NCI-H187 treated with DMSO at 0.1 percent for 48 hours (cell line): ENCODE results near the gene KRTAP10-3.
"Not testable (repeated sequence)": the region's sequence is repeated elsewhere in the genome, so short reads cannot be mapped to it uniquely, and the experiment has no call there.

Experiments
- DNase-seq: peaks from one replicate; lab custom pipeline; 2025; lab: John Stamatoyannopoulos, UW

Gene KRTAP10-3

GRCh38 chr21:44558695-44559094 lies at the start of gene KRTAP10-3:
KRTAP10-3 (minus strand) TSS chr21:44558795; CDS start chr21:44558715, 80 bp downstream.
- DNase-seq = no peak

- no peak for DNase-seq
These were observed 47.9 kb upstream of the KRTAP10-3 start for GRCh38 chr21:44606495-44606894.

- DNase-seq = no peak
These were observed 45.3 kb upstream of the KRTAP10-3 start for GRCh38 chr21:44603911-44604310.

GRCh38 chr21:44603109-44603875 lies 44.7 kb upstream of the KRTAP10-3 start:
- DNase-seq = no peak

- no peak for DNase-seq
These were observed 43.9 kb upstream of the KRTAP10-3 start for GRCh38 chr21:44602463-44602850.

- no peak for DNase-seq
These were observed 43.2 kb upstream of the KRTAP10-3 start for GRCh38 chr21:44601596-44602462.

- not testable (repeated sequence) for DNase-seq
These were observed 42.5 kb upstream of the KRTAP10-3 start for GRCh38 chr21:44601091-44601490.

- not testable (repeated sequence) for DNase-seq
These were observed 41.8 kb upstream of the KRTAP10-3 start, which contains the start of gene KRTAP10-7 for GRCh38 chr21:44600118-44600978. KRTAP10-7 (plus strand) TSS chr21:44600597; CDS start chr21:44600622, 25 bp downstream.

GRCh38 chr21:44599264-44600029 lies 40.9 kb upstream of the KRTAP10-3 start:
- no peak for DNase-seq

GRCh38 chr21:44598061-44598460 lies 39.5 kb upstream of the KRTAP10-3 start:
- no peak for DNase-seq

- DNase-seq = no peak
These were observed 37.6 kb upstream of the KRTAP10-3 start for GRCh38 chr21:44596068-44596725.

- DNase-seq = no peak
These were observed 36.9 kb upstream of the KRTAP10-3 start for GRCh38 chr21:44595524-44595923.

GRCh38 chr21:44594406-44594916 lies 35.9 kb upstream of the KRTAP10-3 start:
- DNase-seq = no peak

GRCh38 chr21:44593598-44594405 lies 35.2 kb upstream of the KRTAP10-3 start:
- DNase-seq = peak; percentile 56

GRCh38 chr21:44592446-44593311 lies 34.1 kb upstream of the KRTAP10-3 start, which contains the start of gene KRTAP10-6:
KRTAP10-6 (minus strand) TSS chr21:44592505; CDS start chr21:44592484, 21 bp downstream.
- DNase-seq = no peak

GRCh38 chr21:44591801-44592130 lies 33.2 kb upstream of the KRTAP10-3 start:
- not testable (repeated sequence) for DNase-seq

GRCh38 chr21:44590897-44591800 lies 32.6 kb upstream of the KRTAP10-3 start:
- DNase-seq = not testable (repeated sequence)
